ENCODE data around the gene STXBP6.

Gene STXBP6

DNA sequence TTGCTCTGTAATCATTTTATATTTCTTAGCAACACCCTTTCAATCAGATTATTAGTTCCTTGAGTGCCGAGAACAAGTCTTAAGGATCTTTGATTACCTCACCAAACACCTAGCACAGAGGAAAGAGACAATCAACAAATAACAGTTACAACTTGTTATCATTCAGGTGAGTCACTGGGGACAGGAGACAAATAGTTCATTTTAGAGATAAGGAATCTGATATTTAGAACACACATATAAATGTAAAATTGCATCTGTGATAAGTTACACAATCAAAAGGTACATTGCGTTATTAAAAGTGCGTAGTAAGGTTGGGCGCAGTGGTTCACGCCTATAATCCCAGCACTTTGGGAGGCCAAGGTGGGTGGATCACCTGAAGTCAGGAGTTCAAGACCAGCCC, 5.1 kb upstream of the STXBP6 start:
- TF ChIP-seq Cebpa-rat (IDR thresholded peaks at IDR 0.05), result no peak
- Histone ChIP-seq H3K4me2 (no peak overlapping the region), H3K36me3 (no peaks in the 10 kb centered on the region), H3K4me1 (no peaks in the 10 kb centered on the region), H3K9me3 (replicated peaks in 1 of 11) (peaks cover 2 to 8% (median 4%) of the 10 kb centered on the region in 11 experiments; a peak in 19 of 22 replicates), H3K4me3 (no peak overlapping the region), H3K9ac (no peak overlapping the region), H3K27ac (no peak overlapping the region), H3K27me3 (peaks cover 6 to 18% (median 14%) of the 10 kb centered on the region in 11 experiments), H4K20me1 (no peaks in the 10 kb centered on the region)

DNA sequence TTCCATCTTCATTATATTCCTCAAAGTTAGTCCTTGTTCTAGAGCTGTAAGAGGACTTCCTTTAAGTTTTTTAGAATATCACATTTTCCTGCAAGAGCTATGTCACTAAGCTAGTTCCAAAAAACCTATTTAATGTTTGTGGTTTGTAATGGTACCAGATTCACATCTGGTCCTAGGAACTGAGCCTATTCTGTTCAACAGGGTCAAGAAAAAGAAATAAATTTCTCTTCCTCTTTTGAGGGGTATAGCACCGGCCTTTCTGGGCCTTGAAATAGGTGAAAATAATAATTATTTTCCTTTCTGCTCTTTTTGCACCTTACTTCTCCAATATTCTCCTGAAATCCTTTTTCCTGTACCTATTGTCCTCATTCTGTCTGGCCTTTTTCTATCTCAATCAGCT, 3.6 kb upstream of the STXBP6 start:
- no peak for TF ChIP-seq Cebpa-rat (IDR thresholded peaks at IDR 0.05)
- Histone ChIP-seq H3K9me3 (replicated peaks in 1 of 11) (peaks cover 12 to 22% (median 17%) of the 10 kb centered on the region in 11 experiments), H4K20me1 (no peaks in the 10 kb centered on the region), H3K27ac (no peak overlapping the region), H3K4me3 (no peak overlapping the region), H3K4me2 (no peak overlapping the region), H3K9ac (no peak overlapping the region), H3K4me1 (peaks cover 0 to 3% (median 0%) of the 10 kb centered on the region in 10 experiments; a peak in 1 of 20 replicates), H3K36me3 (no peaks in the 10 kb centered on the region), H3K27me3 (peaks cover 16 to 31% (median 26%) of the 10 kb centered on the region in 11 experiments)

DNA sequence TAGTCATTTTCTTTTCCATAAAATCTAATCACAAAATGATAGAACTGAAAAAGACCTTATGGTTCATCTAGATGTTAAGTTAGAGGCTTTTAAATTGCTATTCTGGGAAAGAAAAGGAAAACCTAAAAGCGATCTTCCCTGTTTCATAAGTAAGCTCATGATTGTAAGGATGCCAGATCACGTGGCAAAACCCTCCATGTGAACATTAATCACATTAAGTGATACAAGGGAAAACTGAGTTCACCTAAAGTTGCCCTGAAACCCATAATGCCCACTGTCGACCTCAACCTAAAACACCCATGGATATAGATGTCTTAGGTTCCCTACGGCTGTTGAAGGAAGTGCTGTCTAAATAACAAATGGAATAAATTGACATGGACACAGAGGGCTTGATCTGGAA, 3.0 kb upstream of the STXBP6 start:
- no peaks in the 10 kb centered on the region for H4K20me1 ChIP-seq
- peaks cover 16 to 34% (median 28%) of the 10 kb centered on the region in 11 experiments for H3K27me3 ChIP-seq
- no peak overlapping the region for H3K4me2 ChIP-seq
- peaks cover 0 to 3% (median 0%) of the 10 kb centered on the region in 10 experiments; a peak in 1 of 20 replicates for H3K4me1 ChIP-seq
- TF ChIP-seq Cebpa-rat (IDR thresholded peaks at IDR 0.05), result no peak
- H3K4me3 ChIP-seq, result no peak overlapping the region
- H3K36me3 ChIP-seq, result no peaks in the 10 kb centered on the region
- no peak overlapping the region for H3K27ac ChIP-seq
- H3K9me3 ChIP-seq (replicated peaks in 1 of 11), result peaks cover 12 to 22% (median 17%) of the 10 kb centered on the region in 11 experiments
- H3K9ac ChIP-seq, result no peak overlapping the region

DNA sequence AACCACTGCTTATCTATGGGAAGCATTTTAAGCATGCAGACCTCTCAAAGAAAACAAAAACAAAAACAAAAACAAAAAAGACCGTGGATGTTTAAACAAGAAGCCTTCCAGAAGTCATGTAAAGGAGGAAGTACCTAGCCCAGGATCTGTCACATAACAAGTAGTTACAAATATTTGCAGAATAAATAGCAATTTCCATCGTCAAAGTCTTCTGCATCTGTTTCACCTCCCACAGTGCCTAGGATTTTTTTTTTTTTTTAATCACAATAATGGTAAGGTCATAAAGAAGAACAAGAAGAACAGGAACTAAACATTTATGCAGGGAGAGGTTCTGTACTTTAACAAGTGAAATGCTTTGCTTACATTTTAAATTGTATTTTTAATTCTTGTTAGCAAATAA, 2.4 kb upstream of the STXBP6 start:
- Histone ChIP-seq H4K20me1 (no peaks in the 10 kb centered on the region), H3K4me1 (peaks cover 0 to 3% (median 0%) of the 10 kb centered on the region in 10 experiments; a peak in 1 of 20 replicates), H3K4me2 (no peak overlapping the region), H3K4me3 (no peak overlapping the region), H3K36me3 (no peaks in the 10 kb centered on the region), H3K9me3 (replicated peaks in 1 of 11) (peaks cover 12 to 22% (median 17%) of the 10 kb centered on the region in 11 experiments), H3K27ac (no peak overlapping the region), H3K9ac (no peak overlapping the region), H3K27me3 (peaks cover 16 to 34% (median 28%) of the 10 kb centered on the region in 11 experiments)
- no peak for TF ChIP-seq Cebpa-rat (IDR thresholded peaks at IDR 0.05)

DNA sequence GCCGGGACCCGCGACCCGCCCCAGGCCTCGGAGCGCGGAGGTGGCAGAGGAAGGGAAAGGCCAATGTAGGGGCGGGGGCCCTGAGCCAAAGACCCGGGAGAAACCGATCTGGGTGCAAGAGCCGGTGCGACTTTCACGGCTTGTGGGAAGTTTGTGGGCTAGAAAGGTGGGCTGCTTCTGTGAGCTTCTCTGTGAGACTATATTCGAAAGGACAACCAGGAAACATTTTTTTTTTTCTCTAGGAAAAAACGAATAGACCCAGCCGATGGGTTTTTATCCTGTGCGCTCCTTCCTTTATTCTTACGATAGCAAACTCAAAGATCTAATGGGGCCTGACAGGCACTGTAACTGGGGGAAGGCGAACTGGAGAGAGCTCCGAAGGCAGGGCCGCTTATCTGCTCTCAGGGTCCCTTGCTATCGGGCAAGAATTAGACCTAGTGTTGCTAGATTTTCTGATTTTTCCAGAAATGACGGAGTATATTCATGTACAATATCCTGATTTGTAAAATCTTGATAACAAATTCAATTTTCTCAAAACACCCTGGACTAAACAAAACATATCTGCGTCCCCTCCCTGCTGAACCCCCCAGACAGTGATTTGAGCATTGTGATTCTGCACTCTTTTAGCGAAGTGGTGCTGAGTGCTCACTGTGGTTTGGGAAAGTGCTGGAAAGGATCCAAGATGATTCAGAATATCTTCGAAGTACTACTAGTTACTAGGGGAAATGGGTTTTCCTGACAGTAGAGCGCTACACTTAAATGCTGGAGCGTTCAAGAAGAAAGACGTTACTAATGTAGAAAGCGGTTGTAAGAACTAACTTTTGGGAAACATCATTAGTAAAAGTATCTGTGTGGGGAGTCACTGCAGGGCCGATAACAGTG, 563 bp upstream of the STXBP6 start:
- H3K27me3 ChIP-seq, result peaks cover 16 to 34% (median 28%) of the 10 kb centered on the region in 11 experiments
- no peaks in the 10 kb centered on the region for H4K20me1 ChIP-seq
- no peak for TF ChIP-seq Cebpa-rat (IDR thresholded peaks at IDR 0.05)
- no peak overlapping the region for H3K27ac ChIP-seq
- peak overlapping the region in 1 of 11 experiments; percentile 47; a peak in 1 of 22 replicates for H3K9ac ChIP-seq
- peaks cover 0 to 3% (median 0%) of the 10 kb centered on the region in 10 experiments; a peak in 1 of 20 replicates for H3K4me1 ChIP-seq
- H3K9me3 ChIP-seq (replicated peaks in 1 of 11), result peaks cover 12 to 22% (median 17%) of the 10 kb centered on the region in 11 experiments
- no peaks in the 10 kb centered on the region for H3K36me3 ChIP-seq
- H3K4me3 ChIP-seq, result peak overlapping the region; percentile 43 to 66 (median 54)
- H3K4me2 ChIP-seq, result peak overlapping the region; percentile 62 to 76 (median 68)

DNA sequence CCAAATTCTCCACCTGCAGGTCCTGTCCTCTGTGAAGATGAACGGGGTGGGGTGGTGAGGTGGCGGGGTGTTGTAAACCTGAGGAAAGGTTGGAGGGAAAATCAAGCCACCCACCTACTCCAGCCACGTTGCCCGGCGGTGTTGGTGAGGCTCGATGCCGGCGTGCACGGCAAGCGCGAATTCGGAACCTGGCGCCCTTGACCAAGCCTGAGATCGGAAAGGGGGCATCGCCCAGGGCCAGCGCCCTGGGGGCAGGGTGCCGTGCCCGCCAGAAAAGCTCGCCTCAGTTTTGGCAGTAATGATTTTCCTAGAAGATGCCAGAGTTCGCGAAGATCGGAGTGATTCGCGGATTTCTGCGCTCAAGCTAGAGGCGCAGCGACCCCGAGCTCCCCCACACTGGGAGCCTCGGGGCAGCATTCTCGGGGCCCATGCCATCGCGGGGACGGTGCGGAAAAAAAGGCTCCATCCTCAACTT, 817 bp downstream of the STXBP6 start:
- Histone ChIP-seq H3K4me2 (peak overlapping the region in 4 of 11 experiments; percentile 68 to 76 (median 70); a peak in 3 of 22 replicates), H3K9me3 (replicated peaks in 1 of 11) (peaks cover 12 to 22% (median 17%) of the 10 kb centered on the region in 11 experiments), H4K20me1 (no peaks in the 10 kb centered on the region), H3K27me3 (peaks cover 16 to 34% (median 28%) of the 10 kb centered on the region in 11 experiments), H3K9ac (no peak overlapping the region), H3K27ac (no peak overlapping the region), H3K4me1 (peaks cover 0 to 3% (median 0%) of the 10 kb centered on the region in 10 experiments; a peak in 1 of 20 replicates), H3K36me3 (no peaks in the 10 kb centered on the region), H3K4me3 (peak overlapping the region in 2 of 10 experiments; percentile 57 to 66; a peak in 3 of 20 replicates)
- TF ChIP-seq Cebpa-rat (IDR thresholded peaks at IDR 0.05), result no peak

DNA sequence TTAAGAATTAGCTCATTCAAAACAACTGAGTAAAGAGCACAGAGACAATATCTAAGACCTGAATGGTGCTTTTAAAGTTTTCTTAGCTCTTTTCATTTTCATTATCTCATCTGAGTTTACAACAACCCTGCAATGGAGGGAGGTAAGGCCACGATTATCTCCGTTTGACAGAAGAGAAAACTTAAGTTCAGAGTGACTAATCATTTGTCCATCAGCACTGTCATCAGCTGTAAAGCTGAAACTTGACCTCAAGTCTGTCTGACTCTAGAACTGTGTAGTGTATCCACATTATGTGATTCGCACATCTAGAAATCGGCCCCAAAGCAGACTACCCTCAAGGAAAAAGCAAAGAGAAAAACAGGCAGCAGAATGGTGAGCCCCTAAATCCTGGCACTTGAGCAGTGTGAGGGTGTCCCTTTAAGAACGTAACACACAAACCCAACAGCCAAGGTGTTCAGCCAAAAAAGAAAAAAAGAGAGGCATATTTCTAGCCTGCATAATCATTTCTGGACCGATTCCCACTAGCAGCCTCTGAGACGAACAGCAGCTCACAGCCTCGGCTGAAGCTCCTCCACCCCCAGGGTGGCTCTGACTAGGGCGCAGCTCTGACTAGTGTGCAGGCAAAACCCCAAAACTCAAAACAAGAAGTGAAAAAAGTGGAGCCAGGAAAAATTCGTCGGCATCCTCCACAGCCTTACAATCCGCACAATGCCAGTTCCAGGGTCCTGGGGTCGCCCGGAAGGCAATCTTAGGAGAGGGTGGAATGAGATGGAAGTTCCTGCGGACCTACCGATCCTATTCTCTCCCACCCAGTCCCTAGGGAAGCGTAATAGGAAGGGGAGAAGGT, 1.6 kb downstream of the STXBP6 start:
- Histone ChIP-seq H3K4me1 (peaks cover 0 to 3% (median 0%) of the 10 kb centered on the region in 10 experiments; a peak in 1 of 20 replicates), H3K36me3 (no peaks in the 10 kb centered on the region), H4K20me1 (no peaks in the 10 kb centered on the region), H3K9ac (no peak overlapping the region), H3K9me3 (replicated peaks in 1 of 11) (peaks cover 12 to 22% (median 17%) of the 10 kb centered on the region in 11 experiments), H3K27ac (no peak overlapping the region), H3K4me2 (no peak overlapping the region), H3K4me3 (no peak overlapping the region), H3K27me3 (peaks cover 16 to 34% (median 28%) of the 10 kb centered on the region in 11 experiments)
- no peak for TF ChIP-seq Cebpa-rat (IDR thresholded peaks at IDR 0.05)

DNA sequence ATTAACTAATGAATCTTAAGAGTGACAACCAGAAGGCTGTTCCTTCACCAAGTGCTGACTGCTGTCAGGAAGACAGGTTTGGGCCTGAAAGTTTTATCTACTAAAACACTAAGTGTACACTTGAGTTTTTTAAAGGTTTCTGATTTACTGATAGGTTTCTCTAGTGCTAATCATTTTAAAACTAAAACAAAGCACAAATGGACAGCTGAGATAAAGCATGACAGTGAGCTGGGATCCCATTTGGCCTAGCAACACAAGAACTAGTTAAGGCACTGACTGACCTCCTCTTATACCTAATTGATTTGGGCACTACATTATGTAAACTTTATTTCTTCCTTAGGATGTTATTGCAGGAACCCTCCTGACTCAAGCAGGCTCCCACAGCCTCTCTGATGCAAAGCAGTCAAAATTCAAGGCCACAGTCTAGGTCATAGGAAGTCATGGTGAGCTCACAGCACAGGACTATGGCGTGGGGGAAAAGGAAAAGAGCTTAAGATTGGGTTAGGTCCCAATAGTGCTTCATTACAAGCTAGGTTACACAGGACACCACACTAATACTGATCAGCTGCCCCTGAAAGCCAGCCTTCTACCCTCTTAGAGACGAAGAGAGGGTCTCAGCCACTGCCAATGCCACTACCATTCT, 3.5 kb downstream of the STXBP6 start:
- Histone ChIP-seq H3K27me3 (peaks cover 16 to 31% (median 26%) of the 10 kb centered on the region in 11 experiments), H4K20me1 (no peaks in the 10 kb centered on the region), H3K9ac (no peak overlapping the region), H3K4me2 (no peak overlapping the region), H3K36me3 (no peaks in the 10 kb centered on the region), H3K27ac (no peak overlapping the region), H3K9me3 (replicated peaks in 1 of 11) (peaks cover 12 to 22% (median 17%) of the 10 kb centered on the region in 11 experiments), H3K4me3 (no peak overlapping the region), H3K4me1 (peaks cover 0 to 11% (median 0%) of the 10 kb centered on the region in 10 experiments; a peak in 1 of 20 replicates)
- no peak for TF ChIP-seq Cebpa-rat (IDR thresholded peaks at IDR 0.05)

All from BLaER1 treated with 17β-estradiol and CSF1 and Interleukin-3, amounts not matched to agents 10 nM and 100 nM (cell line).